ENCODE results near the gene PRCD.
A peak's percentile ranks its signal among the peaks of the same experiment; 100 is the strongest.
"Not testable (repeated sequence)": the region's sequence is repeated elsewhere in the genome, so short reads cannot be mapped to it uniquely, and the experiment has no call there.

PRCD gene

DNA sequence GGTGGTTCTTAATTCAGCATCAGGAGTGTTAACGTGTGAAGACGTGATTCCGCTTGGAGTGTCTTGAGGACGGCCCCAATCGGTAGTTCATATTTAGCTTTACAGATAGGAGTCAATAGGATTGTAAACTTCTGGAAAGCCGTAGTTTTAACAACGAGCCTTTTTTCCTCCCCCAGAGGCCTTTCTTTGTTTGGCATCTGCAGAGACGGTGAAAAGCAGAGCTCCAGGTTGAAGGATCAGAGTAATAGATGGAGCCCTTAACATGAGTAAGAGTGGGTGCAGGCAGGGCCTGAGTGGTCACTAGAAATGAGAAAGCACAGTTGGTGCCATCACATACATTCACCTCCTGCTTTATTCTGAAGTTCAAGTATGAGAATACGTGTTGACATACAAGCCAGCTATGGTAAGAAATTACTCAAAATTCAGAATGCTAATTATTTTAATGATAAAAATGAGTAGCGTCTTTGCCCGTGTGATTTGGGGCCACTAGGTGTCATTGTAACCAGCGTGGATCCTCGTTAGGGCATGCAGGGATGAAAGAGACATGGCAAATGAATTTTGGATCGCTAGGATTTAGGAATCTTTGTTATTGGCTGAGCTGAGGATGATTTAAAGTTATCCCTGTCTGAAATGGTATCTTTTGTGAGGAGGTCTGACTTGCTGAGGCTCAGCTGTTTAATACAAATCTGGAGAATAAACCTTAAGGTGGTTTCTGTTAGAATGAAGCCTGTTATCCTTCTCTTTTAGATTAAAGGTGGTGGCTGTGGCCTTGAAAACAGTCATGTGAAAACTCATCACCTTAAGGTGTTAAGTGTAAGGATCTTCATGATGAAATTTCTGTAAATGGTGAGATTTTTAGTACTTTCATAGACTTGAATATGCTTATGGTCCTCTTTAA is 18.6 kb downstream of the PRCD start:
- peak; percentile 43 for DNase-seq

DNA sequence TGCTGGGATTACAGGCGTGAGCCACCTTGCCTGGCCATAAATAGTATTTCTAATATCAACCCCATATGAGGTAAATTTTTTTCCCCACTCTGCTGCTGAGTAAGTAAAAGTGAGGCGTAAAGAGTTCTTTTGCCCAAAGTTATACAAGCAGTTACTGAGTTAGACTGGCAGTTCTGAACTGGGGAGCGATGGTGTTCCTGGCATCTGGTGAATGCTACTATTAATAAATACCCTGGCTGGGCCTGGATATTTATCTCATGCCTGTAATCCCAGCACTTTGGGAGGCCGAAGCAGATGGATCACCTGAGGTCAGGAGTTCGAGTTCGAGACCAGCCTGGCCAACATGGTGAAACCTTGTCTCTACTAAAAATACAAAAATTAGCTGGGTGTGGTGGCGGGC is 19.6 kb downstream of the PRCD start:
- not testable (repeated sequence) for DNase-seq

GRCh38 chr17:76560036-76560876 is 20.4 kb downstream of the PRCD start:
- no peak for DNase-seq

GRCh38 chr17:76560877-76561221 is 21.0 kb downstream of the PRCD start:
- no peak for DNase-seq

DNA sequence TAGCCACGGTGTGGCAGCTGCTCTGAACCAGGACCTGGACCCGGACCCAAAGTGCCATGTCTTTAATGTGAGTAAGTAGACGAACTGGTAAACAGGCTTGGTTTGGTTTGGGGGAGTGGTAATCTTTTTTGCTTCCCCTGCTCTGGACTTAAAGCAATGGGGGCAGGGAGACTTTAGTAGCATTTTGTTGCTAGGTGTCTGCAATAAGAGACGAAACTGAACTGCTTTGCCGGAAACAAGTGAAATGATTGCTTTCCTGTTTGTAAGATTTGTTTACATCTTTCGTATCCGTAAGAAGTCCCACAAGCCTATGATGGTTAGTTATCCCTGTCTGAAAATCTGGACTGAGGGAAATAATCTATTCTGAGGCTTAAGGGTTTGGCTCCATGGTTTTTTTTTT is 21.5 kb downstream of the PRCD start:
- no peak for DNase-seq

DNA sequence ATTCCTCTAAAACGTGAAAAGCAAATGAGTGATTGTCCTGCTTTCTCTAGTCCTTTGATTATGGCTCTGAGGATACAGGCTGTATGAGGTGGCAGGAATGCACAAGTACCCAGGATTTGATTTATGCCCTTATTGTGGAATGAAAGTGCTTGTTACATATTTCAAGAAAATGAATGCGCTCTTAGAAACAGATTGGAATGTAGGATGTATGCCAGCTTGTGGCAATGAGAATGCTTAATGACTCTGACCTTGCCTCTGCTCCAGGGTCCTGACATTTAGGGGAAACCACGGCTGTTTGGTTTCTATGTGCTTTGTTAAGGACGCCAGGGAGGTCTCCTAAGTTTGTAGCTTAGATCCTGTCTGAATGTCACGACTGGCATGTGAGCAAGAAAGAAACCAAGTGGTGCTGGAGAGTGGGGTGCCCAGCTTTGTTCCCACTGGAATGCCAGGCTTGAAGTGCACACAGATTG is 22.0 kb downstream of the PRCD start:
- peak; percentile 77 for DNase-seq

GRCh38 chr17:76562734-76563148 is 22.9 kb downstream of the PRCD start:
- peak; percentile 91 for DNase-seq

DNA sequence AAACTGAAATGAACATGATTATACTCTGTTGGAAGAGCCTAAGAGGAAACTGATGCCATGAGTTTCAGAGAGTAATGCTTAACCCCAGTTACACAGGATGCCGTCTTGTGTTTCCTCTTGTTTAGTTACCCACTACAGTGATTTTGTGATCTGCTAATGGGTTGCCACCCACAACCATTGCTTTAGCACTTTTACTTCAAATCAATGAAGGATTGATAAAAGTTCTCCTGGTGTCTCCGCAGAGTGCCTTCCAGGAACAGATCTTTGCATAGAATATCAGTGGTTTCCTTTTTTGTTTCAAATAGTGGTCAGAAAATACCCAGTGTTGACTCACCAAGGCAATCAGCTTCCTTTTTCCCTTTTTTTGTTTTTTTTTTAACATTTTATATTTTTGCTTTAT is 23.5 kb downstream of the PRCD start:
- DNase-seq: not testable (repeated sequence)

GRCh38 chr17:76564991-76565727 is 25.3 kb downstream of the PRCD start:
- DNase-seq: peak; percentile 66

- no peak for DNase-seq
Observed at GRCh38 chr17:76565728-76566612, 26.1 kb downstream of the PRCD start.

DNA sequence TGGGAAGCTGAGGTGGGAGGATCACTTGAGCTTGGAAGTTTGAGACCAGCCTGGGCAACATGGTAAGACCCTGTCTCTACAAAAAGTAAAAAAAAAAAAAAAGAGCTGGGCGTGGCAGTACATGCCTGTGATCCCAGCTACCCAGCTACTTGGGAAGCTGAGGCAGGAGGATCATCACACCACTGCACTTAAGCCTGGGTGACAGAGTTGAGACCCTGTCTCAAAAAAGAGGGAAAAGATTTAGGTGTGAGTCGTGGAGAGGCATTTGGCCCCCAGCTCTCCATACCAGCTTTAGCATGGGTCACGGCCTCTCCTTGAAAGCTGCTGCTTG is 26.7 kb downstream of the PRCD start:
- DNase-seq: no peak

GRCh38 chr17:76566988-76567431 is 27.2 kb downstream of the PRCD start:
- DNase-seq: no peak

DNA sequence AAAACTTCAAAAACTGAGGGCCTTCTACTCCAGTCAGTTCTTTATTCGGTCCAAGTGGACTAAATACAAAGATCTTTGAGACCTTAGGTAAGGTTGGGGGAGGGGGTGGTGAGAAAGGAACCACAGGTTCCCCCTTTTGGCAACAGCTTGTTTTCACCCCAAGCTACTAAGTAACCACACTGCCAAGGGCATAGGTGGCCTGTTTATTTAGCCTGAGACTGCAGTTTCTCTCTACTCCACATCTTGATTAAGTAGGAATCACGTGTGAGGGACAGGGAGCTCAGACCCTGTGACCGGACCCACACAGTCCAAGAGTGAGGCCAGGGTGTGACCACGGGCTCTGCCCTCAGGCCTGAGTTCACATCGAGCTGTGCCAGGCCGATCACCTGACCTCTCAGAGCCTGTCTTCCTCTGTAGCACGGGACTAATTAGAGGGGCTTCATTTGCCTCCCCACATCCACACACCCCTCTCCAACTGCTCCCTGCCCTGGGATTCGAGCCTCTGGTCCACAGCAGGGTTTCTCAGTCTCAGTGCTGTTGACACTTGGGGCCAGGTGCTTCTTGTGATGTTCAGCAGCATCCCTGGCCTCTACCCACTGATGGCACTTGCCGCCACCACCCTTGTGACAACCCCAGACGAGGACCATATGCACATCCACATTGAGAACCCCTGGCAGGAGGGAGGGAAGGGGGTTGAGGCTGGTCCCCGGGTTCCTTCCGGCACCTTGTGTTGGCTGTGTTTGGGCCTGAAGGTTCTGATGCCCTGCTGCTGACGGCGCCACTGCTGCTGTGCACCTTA is 28.0 kb downstream of the PRCD start:
- DNase-seq: no peak

DNA sequence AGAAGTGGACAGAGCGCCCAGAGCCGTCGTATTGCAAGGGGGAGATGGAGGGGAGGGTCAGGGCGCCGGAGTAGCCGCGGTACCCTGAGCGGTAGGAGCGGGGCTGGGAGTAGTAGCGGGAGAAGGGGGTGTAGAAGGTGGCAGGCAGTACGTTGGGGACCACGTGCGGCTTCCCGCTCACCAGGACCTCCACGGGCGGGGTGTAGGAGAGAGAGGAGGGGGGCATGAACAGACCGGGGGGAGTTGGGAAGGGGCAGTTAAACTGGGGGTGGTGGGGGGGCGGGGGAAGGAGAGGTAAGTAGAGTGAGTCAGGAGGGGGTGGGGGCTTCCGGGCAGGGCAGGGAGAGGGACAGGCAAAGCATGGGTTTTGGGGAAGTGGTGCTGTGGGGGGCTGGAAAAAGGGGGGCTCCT is 29.0 kb downstream of the PRCD start:
- DNase-seq: no peak

- DNase-seq: no peak
Observed at GRCh38 chr17:76569607-76570279, 29.9 kb downstream of the PRCD start.

DNA sequence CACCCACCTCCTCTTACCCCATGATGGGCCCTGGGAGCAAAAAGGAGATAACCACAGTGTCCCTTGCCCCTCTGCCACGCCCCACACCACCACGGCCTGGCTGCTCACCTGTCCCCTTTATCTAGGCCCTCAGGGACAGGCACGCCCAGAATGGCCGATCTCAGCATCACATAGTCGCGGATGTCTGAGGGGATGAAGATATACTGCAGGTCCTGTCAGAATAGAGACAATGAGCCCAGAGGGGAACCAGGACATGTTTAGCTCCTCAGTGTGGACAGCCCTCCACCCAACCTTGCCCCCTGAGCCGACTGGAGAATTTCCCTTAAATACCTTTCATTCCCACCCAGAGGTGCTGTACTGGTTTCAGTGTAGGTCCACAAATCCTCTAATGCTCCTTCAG is 30.6 kb downstream of the PRCD start:
- DNase-seq: no peak

- no peak for DNase-seq
Observed at GRCh38 chr17:76570877-76571471, 31.1 kb downstream of the PRCD start.

GRCh38 chr17:76572201-76572910 is 32.5 kb downstream of the PRCD start:
- DNase-seq: no peak

- no peak for DNase-seq
Observed at GRCh38 chr17:76573096-76573495, 33.3 kb downstream of the PRCD start.

GRCh38 chr17:76574166-76574565 is 34.3 kb downstream of the PRCD start:
- DNase-seq: no peak
